Kidney (tissue), 14 donors: Measurements from ENCODE around the gene PRDM16. TPM values are rescaled to one million over a fixed set of nuclear protein-coding genes. Genes with fewer than 3 reads are reported as not detected.

ENCODE experiments used
- DNase-seq, 5 donors: peaks; one replicate each; pipeline ENCODE4 v3.0.0-alpha.2; 2013 to 2020
- FAIRE-seq: peaks from 2 replicates; lab custom pipeline; 2012; peaks lifted over from hg19 to GRCh38; lab: Jason Lieb, UNC
- H3K27ac ChIP-seq, 2 donors: one replicate each; pipeline ENCODE4 v1.7.0; 2013; ENCODE audit warnings: low read depth in 2 of 2, low read length in 2 of 2, inconsistent platforms in 1 of 2
- H3K27me3 ChIP-seq: one replicate; pipeline ENCODE4 v1.7.1; 2013; ENCODE audit warnings: low read length, inconsistent platforms; ENCODE audit not compliant: control insufficient read depth, insufficient read depth
- H3K36me3 ChIP-seq, 3 donors: one replicate each; pipeline versions ENCODE4 v1.7.0 to v1.7.1; 2013; ENCODE audit warnings: low read length in 3 of 3, control low read depth in 1 of 3, inconsistent platforms in 1 of 3; ENCODE audit not compliant: insufficient read depth in 3 of 3, control insufficient read depth in 2 of 3
- H3K4me1 ChIP-seq, 3 donors: one replicate each; pipeline versions ENCODE4 v1.7.0 to v1.7.1; 2013; ENCODE audit warnings: low read length in 3 of 3, inconsistent platforms in 1 of 3, low read depth in 1 of 3; ENCODE audit not compliant: control insufficient read depth in 2 of 3, insufficient read depth in 2 of 3
- H3K4me3 ChIP-seq, 3 donors: one replicate each; pipeline versions ENCODE4 v1.7.0 to v1.8.1; 2013; ENCODE audit warnings: low read length in 3 of 3, control low read depth in 1 of 3, inconsistent platforms in 1 of 3
- H3K9ac ChIP-seq, 3 donors: one replicate each; pipeline versions ENCODE4 v1.7.0 to v1.7.1; 2013; ENCODE audit warnings: low read length in 3 of 3, control low read depth in 1 of 3, inconsistent platforms in 1 of 3
- H3K9me3 ChIP-seq, 3 donors: one replicate each; pipeline versions ENCODE4 v1.7.0 to v1.7.1; 2013; ENCODE audit warnings: low read length in 3 of 3, control low read depth in 1 of 3, inconsistent platforms in 1 of 3; ENCODE audit not compliant: control insufficient read depth in 2 of 3, insufficient read depth in 1 of 3
- CTCF ChIP-seq: IDR thresholded peaks from 3 replicates; pipeline ENCODE4 v1.5.1; 2012; ENCODE audit warnings: mild to moderate bottlenecking, moderate library complexity, borderline replicate concordance; ENCODE audit not compliant: insufficient read depth; ENCODE audit errors: extremely low read depth
- intact Hi-C: fragments of 100-400 bp; cut with DNase I; formaldehyde crosslinking; loops from one replicate; pipeline ENCODE4 v1.11.1; 2022
- polyA plus RNA-seq: library from polyadenylated mRNA; stranded (reverse); fragments of 350-450 nt; fragmentation: Illumina TruSeq; extraction: RNeasy Lipid Tissue Mini Kit (QIAGEN cat#74804); gene quantifications from one replicate; pipeline ENCODE4 v1.2.3, GENCODE V29; 2014; ENCODE audit warnings: low read depth, low replicate concordance; ENCODE audit not compliant: insufficient read depth
- total RNA-seq: library from RNA; stranded (reverse); fragmentation: NEBNext Ultra II Directional; extraction: Animal tissue kit (Norgen Biotek cat#: 25700); gene quantifications from one replicate; pipeline ENCODE4 v1.2.1, GENCODE V29; 2021
- donor health status: control.
- donor health status: control.
- donor health status: control.
- donor health status: control.
- donor health status: control.
- donor health status: DM: yes; HTN: yes; CAD: no.
- donor health status: Normal renal cell carcinoma (clear cell type).

PRDM16 gene
- total and polyA plus RNA-seq, 2 donors from 2014 or later = 3.0 to 21.9 TPM

DNA sequence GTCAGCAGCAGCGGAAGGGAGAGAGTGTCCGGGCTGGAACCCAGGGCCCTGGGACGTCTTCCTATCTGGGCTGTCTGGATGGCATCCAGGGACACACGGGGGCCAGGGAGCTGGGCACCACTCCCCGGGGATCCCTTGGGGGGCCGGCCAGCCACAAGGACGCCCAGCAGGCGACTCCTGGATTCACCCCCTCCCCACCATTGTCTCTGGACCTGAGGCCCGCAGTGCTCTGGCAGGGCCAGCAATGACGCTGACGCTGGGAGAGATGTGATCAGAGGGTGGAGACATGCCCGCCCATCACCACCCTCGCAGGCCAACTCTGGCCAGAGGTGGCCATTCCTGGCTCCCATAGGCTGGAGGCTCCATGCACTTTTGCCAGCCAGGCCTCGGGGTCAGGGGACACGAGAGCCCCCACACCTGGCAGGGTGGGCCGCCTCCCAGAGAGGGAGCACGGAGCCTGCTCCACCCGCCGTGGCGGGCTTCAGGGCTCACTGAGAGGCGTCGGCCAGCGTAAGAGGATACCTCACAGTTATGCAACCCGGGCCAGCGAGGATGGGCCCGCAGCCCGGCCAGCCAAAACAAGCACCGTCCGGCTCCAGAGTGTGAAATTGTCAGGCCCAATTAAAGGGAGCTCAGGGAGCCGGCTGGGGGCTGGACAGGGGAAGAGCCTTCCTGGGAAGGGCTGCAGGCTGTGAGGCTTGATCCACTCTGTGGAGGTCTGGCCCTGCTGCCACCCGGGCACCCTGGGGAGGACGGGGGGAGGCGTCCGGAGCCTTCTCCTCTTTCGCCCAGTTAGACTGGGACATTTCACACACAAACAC is 37.4 kb upstream of the PRDM16 start:
- DNase-seq (peak; percentile 15 to 43 (median 31)), FAIRE-seq (no peak)
- intact Hi-C loops = no loop called here

DNA sequence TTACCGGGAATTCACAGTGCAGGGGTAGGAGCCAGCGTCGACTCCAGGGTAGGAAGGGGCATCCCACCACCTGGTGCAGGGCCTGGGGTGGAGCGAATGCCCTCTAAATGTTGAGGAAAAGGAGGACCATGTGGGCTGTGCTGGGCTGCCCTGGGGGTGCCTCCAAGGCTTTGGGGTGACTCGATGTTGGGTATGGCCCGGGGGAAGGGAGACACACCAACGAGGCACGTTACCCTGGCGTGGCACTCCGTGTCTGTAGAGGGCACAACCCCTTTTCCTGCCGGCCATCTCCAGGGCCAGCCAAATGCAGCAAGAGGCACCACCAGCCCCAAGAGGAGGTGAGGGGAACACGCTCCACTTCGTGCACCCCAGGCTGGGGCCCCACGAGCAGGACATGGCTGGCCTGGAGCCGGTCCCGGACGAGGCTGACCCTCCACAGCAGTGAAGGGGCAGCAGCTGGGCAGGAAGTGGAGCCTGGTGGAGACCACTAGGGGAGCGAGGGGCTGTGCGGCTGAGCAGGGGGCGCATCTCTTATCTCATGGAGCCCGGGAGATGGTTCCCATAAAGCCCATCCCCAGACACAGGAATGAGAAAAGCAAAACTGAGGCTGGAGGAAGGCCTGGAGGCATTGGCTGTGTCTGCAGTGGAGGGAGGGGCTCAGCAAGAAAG is 36.5 kb upstream of the PRDM16 start:
- Histone ChIP-seq H3K9ac (no peak overlapping the region), H3K4me1 (no peaks in the 10 kb centered on the region), H3K36me3 (no peaks in the 10 kb centered on the region), H3K27ac (no peak overlapping the region), H3K4me3 (no peak overlapping the region), H3K27me3 (no peaks in the 10 kb centered on the region), H3K9me3 (no peaks in the 10 kb centered on the region)
- intact Hi-C loops = no loop called here
- DNase-seq (peak in 2 of 5 donors; percentile 29 to 64), FAIRE-seq (no peak)
- TF ChIP-seq CTCF = no peak

More for the DNA sequence above, 37.4 kb upstream of the PRDM16 start:
- Histone ChIP-seq H3K9me3 (no peaks in the 10 kb centered on the region), H3K27ac (no peak overlapping the region), H3K27me3 (no peaks in the 10 kb centered on the region), H3K4me1 (no peaks in the 10 kb centered on the region), H3K36me3 (no peaks in the 10 kb centered on the region), H3K9ac (no peak overlapping the region), H3K4me3 (no peak overlapping the region)
- no peak for TF ChIP-seq CTCF

GRCh38 chr1:3033040-3033789 is 35.8 kb upstream of the PRDM16 start:
- intact Hi-C loops = no loop called here
- H3K9ac ChIP-seq = no peak overlapping the region
- no peak overlapping the region for H3K4me3 ChIP-seq
- FAIRE-seq (no peak), DNase-seq (peak in 2 of 5 donors; percentile 9 to 61)
- H3K4me1 ChIP-seq = no peaks in the 10 kb centered on the region
- H3K36me3 ChIP-seq = no peaks in the 10 kb centered on the region
- H3K9me3 ChIP-seq = no peaks in the 10 kb centered on the region
- no peaks in the 10 kb centered on the region for H3K27me3 ChIP-seq
- no peak overlapping the region for H3K27ac ChIP-seq
- no peak for TF ChIP-seq CTCF
